Central memory CD4-positive, alpha-beta T cell (primary cell): Measurements from ENCODE around the gene KLC4.
"Not testable (repeated sequence)": the region's sequence is repeated elsewhere in the genome, so short reads cannot be mapped to it uniquely, and the experiment has no call there.

Source experiments
- DNase-seq: peaks from one replicate; pipeline ENCODE4 v3.0.0; 2022

KLC4 gene

DNA sequence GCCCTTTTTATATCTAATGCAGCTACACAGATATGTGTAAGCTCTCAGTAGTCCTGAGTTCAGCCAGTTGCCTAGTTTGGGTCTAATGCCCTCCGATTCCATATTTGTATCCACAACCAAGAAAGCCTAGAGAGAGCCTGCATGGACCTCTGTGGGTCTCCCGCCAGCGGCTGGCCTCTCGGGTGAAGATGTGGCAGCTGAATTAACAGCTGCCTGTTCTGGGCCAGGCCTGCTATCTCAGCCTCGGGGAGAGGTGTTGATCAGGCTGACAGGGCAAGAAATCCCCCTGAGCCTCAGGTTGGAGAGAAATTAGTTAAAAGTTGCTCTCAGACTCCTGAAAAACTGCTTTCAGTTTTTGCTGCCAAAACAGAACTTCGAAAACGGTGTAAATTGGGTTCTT is 36.5 kb downstream of the KLC4 start:
- no peak for DNase-seq

DNA sequence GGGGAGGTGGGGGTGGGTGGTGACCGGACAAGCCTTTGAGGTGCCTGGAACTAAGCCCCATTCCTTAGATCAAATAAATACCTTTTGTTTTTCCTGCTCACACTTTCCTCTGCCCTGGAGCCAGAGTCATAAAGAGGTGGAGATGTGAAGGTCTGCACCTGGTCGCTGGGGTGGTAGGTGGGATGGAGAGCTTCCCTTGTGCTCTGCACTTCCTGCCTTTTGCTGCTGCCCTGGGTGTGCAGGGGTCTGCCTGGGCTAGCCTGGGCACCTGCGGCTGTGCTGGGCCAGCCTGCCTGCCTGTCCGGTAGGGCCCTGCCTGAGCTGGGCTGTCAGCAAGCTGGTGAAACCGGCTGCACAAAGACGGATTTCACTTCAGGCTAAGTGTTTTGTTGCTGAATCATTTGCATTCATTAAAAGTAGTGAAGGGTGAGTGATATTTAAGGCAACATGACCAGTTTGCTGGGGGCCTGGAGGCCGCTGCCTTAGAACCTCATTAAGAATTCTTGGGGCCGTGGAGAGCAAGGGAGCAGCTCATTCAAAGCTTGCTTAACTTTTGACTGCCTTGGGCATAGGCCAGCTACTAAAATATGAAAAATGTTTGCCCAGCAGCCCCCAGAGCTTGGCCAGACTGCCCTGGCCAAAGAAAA is 37.1 kb downstream of the KLC4 start:
- DNase-seq, result no peak

DNA sequence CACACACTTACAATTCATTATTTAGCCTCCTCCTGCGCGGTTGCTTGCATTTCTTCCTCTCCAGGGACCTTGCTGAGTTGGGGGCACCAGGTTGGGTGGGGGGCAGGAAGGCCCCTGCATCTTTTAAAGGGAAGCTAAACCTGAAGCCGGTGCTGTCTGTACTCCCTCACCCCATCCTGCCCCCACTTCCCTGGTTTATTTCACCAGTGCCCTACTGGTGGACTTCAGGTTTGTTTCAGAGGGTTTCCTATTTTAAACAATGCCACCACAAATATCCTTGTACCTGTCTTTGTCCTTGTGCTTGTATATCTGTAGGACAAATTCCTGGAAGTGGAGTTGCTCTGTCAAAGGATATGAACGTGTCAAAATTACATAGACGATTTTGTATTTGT is 37.7 kb downstream of the KLC4 start:
- DNase-seq, result no peak

DNA sequence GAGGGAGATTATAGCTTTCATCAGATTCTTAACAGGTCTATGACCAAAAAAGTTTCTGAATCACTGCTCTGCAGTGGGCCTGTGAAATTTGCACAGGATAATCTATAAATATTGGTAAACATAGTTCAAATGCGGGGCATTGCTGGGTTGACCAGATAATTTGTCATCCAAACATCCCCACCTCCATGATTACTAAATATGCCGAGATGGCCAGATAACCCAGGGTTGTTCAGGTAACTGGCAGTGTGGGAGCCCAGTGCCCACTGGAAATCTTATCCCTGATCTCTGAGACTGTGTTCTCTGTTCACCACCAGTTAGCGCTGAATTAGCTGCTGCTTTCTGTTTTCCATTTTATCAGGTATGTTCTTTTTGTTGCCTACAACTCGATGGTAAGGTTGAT is 38.1 kb downstream of the KLC4 start:
- no peak for DNase-seq

DNA sequence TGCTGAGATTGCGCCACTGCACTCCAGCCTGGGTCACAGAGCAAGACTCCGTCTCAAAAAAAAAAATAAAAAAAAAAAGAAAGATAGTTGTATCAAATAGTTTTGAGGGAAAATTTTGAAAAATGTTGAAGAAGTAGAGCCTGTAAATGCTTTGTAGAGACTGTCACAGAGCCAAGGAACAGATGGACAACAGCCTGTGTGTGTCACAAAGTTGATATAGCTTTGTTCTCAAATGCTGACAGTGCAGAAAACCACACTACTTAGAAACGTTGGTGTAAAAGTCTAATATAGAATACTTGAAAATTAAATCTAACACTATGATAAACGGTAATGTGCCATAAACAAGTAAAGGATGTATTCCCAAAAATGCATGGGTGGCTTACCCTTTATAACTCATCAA is 42.1 kb downstream of the KLC4 start:
- no peak for DNase-seq

DNA sequence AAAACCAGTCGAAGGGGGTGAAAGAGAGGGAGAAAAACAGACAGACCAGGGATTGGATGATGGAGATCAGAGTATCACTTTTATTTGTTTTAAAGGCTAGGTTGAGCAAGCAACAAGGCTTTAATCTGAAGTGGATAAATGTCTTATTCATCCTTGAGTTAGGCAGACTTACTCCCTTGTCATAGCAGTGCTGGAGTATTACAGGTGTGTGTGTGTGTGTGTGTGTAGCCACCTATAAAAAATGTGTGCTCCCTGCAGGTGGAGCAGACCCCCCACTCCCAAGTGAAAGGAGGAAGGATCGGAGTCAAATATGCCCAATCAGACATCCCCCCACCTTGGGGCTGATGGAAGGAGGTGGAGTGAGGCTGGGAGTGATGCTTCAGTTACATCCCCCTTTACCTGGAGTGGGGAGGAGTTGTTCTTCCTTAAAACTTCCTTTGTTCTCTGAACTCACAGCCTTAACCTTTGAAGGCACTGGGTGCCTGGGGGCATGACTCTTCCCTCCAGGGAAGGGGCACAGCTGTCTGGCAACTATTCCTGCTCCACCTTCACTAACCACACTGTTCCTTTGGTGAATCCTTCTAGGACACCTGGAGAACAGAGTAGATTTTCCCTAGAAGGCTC is 43.9 kb downstream of the KLC4 start:
- no peak for DNase-seq

DNA sequence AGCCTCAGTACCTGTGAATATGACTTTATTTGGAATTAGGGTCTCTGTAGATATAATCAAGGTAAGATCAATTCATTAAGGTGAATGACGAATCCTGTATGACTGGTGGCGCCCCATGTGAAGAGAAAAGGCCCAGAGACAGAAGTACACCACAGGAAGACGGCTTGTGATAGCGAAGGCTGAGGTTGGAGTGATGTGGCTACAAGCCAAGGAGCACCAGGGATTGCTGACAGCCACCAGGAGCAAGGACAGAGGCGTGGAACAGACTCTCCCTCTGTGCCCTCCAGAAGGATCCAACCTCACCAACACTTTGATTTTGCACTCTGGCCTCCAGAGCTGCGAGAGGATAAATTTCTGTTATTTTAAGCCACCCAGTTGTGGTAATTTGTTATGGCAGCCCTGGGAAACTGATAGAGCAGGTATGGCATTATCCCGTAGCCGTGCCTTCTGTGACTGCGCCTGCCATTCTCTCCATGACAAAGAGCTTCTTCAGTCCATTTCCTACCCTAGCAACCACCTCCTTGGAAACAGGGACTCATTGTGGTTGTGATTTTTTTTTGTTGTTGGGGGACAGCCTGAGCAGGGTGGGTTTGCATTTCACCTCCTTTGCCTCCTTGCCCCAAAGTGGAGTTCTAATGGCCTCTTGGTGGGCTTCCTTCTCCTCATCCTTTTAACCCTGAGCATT is 46.2 kb downstream of the KLC4 start:
- DNase-seq, result no peak

DNA sequence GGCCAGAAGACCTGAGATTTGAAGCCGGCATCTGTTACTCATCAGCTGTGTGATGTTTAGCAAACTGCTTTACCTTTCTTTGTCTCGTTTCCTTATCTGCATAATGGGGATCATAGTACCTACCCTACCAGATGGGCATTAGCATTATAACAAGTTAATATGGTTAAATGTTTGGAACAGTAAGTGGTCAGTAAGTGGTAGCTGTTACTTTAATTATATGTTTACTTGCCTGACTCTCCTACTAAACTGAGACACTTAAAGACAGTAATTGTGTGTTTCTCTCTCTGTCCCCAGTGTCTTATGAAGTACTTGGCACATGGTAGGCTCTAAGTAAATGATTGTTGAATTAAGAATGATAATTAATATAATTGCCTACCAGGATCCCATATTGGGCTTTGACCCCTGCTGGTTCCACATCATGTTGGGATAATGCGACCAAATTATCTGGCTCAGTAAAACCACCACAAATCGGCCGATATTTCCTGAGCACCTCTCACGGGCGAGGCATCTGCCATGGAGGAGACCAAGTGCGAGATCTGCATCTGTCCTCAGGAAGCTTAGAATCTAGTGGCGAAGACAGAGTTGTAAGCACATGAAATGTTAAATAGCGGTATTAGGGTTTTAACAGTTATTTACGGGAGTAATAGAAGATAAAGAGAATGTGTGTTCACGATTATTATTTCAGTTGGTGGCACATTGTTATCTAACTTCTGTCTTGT is 48.1 kb downstream of the KLC4 start:
- DNase-seq, result no peak

DNA sequence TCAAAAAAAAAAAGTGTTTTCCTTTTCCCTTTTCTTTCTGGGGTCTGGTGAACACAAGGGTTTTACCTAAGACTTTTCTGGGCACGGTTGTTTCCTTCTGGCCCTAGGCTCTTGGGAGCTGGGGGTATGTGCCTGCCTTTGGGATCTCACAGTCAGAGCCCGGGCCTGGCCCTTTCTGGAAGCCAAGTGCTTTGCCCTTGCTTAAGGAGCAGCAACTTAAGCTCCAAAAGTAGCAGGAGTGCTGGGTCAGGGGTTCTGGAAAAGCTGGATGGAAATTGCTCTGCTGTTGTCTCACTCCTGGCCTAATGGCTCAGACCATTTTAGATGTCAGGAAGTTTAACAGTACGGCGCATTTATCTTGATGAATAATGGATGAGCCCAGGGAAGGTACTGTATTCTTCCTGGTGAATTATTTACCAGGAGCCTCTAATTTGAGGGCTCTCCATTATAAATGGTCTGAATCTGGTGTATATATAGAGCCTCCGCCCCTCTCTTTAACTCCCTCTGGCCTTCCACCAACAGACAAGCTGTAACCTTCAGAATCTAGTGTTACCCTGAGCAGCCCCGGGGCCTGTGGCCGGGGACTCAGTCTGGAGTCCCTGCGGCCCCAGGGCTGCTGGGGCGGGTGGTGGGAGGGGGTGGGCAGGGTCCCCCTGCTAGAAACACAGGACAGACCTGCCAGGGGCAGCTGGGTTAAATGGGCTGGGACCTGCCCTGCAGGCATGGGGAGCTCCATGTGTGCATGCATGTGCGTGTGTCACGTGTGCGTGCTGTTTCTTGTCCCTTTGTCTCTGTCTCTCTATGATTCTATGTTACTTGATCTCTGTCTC is 54.2 kb downstream of the KLC4 start:
- no peak for DNase-seq

DNA sequence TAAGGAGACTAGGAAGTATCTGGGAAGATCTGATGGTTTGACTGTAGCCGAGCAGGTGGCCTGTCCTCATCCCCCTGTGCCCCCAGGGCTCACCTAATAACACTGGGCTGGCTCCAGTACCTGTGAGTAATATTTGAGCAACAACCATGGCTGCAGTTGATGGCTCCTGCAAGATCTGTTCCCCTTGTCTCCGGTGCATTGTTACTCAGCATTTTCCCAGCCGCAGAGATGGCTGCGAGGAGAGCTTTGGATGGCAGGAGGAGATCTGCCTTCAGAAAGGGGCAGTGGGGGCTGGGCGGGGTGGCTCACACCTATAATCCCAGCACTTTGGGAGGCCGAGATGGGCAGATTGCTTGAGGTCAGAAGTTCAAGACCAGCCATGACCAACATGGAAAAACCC is 55.9 kb downstream of the KLC4 start:
- no peak for DNase-seq

DNA sequence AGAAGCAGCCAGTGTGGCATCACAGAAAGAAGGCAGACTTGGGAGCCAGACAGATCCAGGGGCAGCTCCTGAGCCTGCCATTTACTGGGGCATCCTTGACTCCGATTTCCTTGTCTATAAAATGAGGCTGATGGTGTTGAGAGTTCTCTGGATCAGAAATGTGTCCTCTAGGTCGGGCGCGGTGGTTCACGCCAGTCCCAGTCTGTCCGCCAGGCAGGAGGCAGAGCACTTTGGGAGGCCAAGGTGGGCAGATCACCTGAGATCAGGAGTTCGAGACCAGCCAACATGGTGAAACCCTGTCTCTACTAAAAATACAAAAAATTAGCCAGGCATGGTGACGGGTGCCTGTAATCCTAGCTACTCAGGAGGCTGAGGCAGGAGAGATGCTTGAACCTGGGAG is 58.0 kb downstream of the KLC4 start:
- DNase-seq, result not testable (repeated sequence)

DNA sequence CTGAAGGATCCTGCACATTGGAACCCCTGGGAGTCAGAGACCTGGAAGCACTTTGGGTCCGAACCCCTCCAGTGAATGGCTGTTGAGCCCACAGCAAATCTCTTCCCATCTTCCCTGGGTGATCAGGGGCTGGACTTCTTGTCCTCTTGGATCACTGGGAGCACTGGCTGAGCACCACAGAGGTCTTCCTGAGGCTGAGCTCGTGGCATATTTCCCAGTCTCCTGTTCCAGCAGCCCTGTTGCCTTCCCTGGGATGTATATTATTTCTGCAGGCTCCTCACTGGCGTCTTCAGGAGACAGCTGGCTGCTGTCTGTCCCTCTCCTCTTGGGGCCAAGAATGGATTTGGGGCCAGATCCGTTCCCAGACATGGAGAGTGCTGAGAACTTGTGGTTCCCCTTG is 60.1 kb downstream of the KLC4 start:
- no peak for DNase-seq

DNA sequence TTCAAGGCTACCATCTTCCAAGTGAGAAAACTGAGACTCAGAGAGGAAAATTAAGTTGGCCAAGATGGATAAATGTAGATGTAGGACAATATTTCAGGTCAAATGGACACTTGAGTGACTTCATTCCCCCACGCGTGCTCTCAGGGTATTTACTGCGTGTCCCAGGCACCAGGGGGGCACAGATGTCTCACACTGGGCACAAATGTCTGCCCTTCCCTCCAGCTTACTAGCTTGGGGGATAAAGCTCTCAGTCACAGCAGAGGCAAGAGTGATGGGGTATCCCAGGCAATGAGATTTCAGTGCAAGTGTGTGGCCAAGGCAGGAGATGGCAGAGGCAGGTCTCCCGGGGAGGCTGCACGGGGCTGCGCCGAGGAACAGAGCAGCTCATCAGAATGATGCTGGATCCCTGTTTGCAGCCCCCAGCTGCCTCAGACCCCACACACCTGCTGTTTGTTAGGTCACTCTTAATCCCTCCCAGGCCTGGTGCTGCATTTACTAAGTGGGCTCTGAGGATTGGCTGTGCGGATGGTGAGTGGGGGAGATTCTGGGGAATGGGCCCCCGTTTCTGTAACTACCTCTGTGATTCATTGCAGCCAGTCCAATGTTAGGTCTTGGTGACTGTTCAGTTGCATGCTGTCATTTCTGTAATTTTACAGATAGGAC is 60.8 kb downstream of the KLC4 start:
- no peak for DNase-seq

DNA sequence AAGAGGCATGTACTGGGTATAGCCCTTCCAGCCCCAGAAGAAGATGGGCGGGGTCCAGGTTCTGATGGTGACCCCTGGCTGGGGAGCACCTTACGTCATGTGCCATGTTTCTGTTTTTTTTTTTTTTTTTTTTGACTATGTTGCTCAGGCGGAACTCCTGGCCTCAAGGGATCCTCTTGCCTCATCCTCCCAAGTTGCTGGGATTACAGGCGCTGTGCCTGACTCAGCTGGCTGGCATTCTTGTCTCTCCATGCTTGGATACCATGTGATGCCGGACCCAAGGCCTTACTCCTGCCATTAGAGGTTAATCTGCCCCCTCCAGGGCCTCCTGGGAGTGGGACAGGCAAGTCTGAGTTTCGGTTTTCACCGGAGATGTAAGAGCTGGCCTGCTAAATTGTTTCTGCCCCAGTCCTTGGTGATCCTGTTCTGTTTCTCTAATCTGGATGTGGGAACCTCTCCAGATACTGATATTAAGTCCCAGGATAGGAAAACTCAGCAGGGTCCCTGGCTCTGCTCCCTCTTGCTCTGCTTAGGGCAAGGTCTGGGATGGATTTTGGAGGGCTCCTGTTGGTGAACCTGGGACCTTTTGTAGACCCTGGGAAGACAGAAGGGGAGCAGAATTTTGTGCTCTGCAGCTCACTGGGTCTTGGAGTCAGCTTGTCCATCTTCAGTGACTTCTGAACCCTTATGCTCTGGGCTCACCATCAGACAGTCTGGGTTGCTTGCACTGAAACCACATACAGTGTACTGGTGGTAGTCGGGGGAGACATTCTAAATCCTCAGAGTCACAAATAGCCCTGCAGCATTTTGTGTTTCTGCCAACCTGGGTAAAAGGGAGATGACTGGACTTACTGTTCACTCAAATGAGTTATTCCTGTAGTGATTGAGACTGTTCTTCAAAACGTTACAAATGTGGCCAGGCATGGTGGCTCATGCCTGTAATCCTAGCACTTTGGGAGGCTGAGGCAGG is 61.8 kb downstream of the KLC4 start:
- DNase-seq, result no peak

DNA sequence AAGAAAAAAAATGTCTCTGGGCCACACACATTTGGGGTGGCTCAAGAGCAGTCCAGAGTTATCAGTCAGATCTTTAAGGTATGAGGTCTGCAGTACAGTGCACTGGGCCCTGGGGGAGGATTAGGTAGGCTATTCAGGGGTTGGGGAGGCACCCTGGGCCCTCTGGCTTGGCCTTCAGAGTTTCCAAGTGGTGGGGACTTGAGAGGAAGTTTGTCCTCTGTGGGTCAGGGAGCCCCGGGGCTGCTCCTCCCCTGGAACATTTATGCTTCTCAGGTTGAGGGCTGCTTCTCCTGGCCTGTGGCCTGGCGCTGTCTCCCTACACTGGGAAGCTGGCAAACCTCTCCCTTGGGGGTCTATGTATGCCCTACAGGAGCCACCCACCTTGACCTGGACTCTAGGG is 62.7 kb downstream of the KLC4 start:
- no peak for DNase-seq

DNA sequence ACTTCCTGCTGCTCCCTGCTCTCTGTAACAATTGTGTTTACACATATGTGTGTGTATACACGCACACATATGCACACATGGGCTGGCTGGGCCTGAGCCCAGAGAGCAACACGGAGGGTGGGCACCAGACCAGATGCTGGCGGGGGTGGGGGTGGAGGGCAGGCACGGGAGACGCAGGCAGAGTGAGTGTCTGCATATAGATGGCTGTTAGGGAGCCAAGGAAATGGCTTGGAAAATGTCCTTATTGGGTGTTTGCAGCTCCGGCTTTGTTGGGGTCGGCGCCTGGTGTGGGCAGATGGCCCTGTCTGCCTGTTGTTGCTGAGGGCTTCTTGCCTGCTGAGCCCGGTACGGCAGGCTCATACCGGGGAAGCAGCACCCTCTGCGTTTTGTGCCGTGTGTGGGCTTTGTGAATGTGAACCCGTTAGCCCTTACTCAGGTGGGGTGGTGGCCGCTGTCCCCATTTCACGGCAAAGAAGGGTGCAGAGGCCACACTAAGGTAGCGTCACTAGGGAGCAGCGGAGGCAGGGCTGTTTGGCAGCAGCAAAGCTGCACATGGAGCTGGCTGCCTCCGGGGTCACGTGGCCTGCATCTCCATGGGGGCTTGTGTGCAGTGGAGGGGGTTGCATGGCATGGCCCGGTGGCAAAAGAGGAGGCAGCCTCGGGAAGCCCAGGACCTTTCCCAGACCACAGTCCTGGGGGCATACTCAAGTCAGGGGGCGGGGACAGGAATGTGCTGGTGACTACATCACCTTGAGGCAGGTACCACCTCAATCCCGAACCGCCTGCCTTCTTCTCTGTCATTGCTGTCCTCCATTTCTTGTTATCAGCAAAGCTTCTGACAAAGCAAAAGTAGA is 64.3 kb downstream of the KLC4 start:
- no peak for DNase-seq

DNA sequence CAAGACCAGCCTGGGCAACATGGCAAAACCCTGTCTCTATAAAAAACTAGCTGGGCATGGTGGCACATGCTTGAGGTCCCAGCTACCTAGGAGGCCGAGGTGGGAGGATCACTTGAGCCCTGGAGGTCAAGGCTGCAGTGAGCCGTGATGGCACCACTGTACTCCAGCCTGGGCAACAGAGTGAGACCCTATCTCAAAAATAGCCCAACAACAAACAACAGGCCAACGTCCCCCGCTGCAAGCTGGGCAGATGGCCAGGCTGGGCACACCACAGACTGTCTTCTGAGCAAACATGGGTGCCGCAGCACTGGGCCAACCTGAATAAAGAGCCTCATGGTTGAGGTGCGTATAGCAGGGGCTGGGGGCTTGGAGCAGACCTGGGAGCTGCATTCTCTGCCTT is 65.0 kb downstream of the KLC4 start:
- DNase-seq, result no peak
